ENCODE results near the gene MYG1. TPM values are rescaled to one million over a fixed set of nuclear protein-coding genes. Genes with fewer than 3 reads are reported as not detected.
A peak's percentile ranks its signal among the peaks of the same experiment; 100 is the strongest.

Gene MYG1
- total and polyA plus RNA-seq, 2 of the 13 experiments (the other 11 are each of a cell fraction or from before 2014, with no cell fraction given) = 38.6 to 58.0 TPM

GRCh38 chr12:53267999-53268629 is 31.4 kb upstream of the MYG1 start, which contains the start of gene ESPL1 (continued):
- TF ChIP-seq HNRNPLL (IDR thresholded peaks at IDR 0.05; ENCODE audit: low read depth, low read length, poor library complexity, severe bottlenecking) (peak; percentile 54), ZNF256 (CRISPR knock-in tag; conservative IDR thresholded peaks at IDR 0.05) (no peak), DNMT1 (CRISPR knock-in tag; IDR thresholded peaks at IDR 0.05) (no peak), RAD21 (CRISPR knock-in tag; IDR thresholded peaks at IDR 0.05) (peak; percentile 57), STAT6 (CRISPR knock-in tag; IDR thresholded peaks at IDR 0.05; ENCODE audit: borderline replicate concordance) (no peak; the same call in 1 of the 2 replicates), ZNF781 (CRISPR knock-in tag; IDR thresholded peaks at IDR 0.05; ENCODE audit: borderline replicate concordance, not compliant biosample characterization) (no peak), RFX5 (IDR thresholded peaks at IDR 0.05; ENCODE audit: low read depth, low read length) (no peak), ZNF660 (CRISPR knock-in tag; IDR thresholded peaks at IDR 0.05; ENCODE audit: borderline replicate concordance, low read depth) (no peak), JUNB (CRISPR knock-in tag; IDR thresholded peaks at IDR 0.05; ENCODE audit: borderline replicate concordance) (no peak), MEF2D (CRISPR knock-in tag; IDR thresholded peaks at IDR 0.05) (no peak), FOXP4 (CRISPR knock-in tag; IDR thresholded peaks at IDR 0.05) (no peak), THRA (CRISPR knock-in tag; IDR thresholded peaks at IDR 0.05; ENCODE audit: borderline replicate concordance) (peak; percentile 8; the same call in 1 of the 2 replicates), TAF15 (IDR thresholded peaks at IDR 0.05; ENCODE audit: low read depth, low read length, poor library complexity, severe bottlenecking) (no peak), ATF4 (CRISPR knock-in tag; IDR thresholded peaks at IDR 0.05) (0 out of 4 replicates have a peak, but pooled peaks of 1 of the 2 experiments have one; percentile 53), MYC (CRISPR knock-in tag; IDR thresholded peaks at IDR 0.05; ENCODE audit: borderline replicate concordance) (peak; percentile 57; the same call in 1 of the 2 replicates), ATF7 (IDR thresholded peaks at IDR 0.05) (no peak), ATF7 (CRISPR knock-in tag; IDR thresholded peaks at IDR 0.05) (no peak), ZSCAN22 (CRISPR knock-in tag; IDR thresholded peaks at IDR 0.05) (no peak), ZNF33A (CRISPR knock-in tag; IDR thresholded peaks at IDR 0.05; ENCODE audit: borderline replicate concordance) (no peak)

Measured in HepG2 (cell line).